MM.1S (cell line): Measurements from ENCODE around the gene TBC1D21.

Experiments used
- DNase-seq: peaks from one replicate; pipeline ENCODE4 v3.0.0-alpha.2; 2015
- H2AFZ ChIP-seq: fragments of 300-600 bp; sonication (generic); 2 replicates; pipeline ENCODE4 v1.6.0; 2016; ENCODE audit warnings: antibody characterized with exemption, low read length
- H3F3A ChIP-seq: fragments of 300-600 bp; sonication (generic); 2 replicates; pipeline ENCODE4 v1.6.1; 2016; ENCODE audit warnings: mild to moderate bottlenecking, antibody characterized with exemption, low read length, moderate library complexity, mixed read lengths; ENCODE audit not compliant: insufficient read depth
- H3K27ac ChIP-seq: fragments of 300-600 bp; sonication (generic); 2 replicates; pipeline ENCODE4 v1.5.1; 2016; ENCODE audit warnings: mild to moderate bottlenecking, low read length
- H3K27me3 ChIP-seq: fragments of 300-600 bp; sonication (generic); replicated peaks from 2 replicates; pipeline ENCODE4 v1.6.0; 2016; ENCODE audit warnings: low read length; ENCODE audit not compliant: insufficient read depth
- H3K36me3 ChIP-seq: fragments of 300-600 bp; sonication (generic); replicated peaks from 2 replicates; pipeline ENCODE4 v1.6.1; 2016; ENCODE audit warnings: mild to moderate bottlenecking, low read length, mixed read lengths; ENCODE audit not compliant: insufficient read depth
- H3K4me1 ChIP-seq: fragments of 300-600 bp; sonication (generic); 2 replicates; pipeline ENCODE4 v1.6.1; 2016; ENCODE audit warnings: low read length, mixed read lengths
- H3K4me2 ChIP-seq: fragments of 300-600 bp; sonication (generic); 2 replicates; pipeline ENCODE4 v1.6.0; 2016; ENCODE audit warnings: low read depth, low read length
- H3K4me3 ChIP-seq: fragments of 300-600 bp; sonication (generic); 2 replicates; pipeline ENCODE4 v1.5.1; 2016; ENCODE audit warnings: low read length, mixed read lengths
- H3K79me2 ChIP-seq: fragments of 300-600 bp; sonication (generic); 2 replicates; pipeline ENCODE4 v1.6.1; 2016; ENCODE audit warnings: mixed run types, low read length, mixed read lengths
- H3K9ac ChIP-seq: fragments of 300-600 bp; sonication (generic); 2 replicates; pipeline ENCODE4 v1.6.1; 2016; ENCODE audit warnings: low read length, mixed read lengths
- H3K9me2 ChIP-seq: fragments of 300-600 bp; sonication (generic); replicated peaks from 2 replicates; pipeline ENCODE4 v1.6.1; 2016; ENCODE audit warnings: mild to moderate bottlenecking, low read length, mixed read lengths; ENCODE audit not compliant: insufficient read depth
- H3K9me3 ChIP-seq: fragments of 300-600 bp; sonication (generic); replicated peaks from 2 replicates; pipeline ENCODE4 v1.6.1; 2016; ENCODE audit warnings: mild to moderate bottlenecking, low read length, mixed read lengths; ENCODE audit not compliant: insufficient read depth
- H4K20me1 ChIP-seq: fragments of 300-600 bp; sonication (generic); 2 replicates; pipeline ENCODE4 v1.6.1; 2016; ENCODE audit warnings: mild to moderate bottlenecking, low read length, moderate library complexity, mixed read lengths; ENCODE audit not compliant: insufficient read depth
- CTCF ChIP-seq: fragments of 300-600 bp; sonication (generic); IDR thresholded peaks from 2 replicates; pipeline ENCODE4 v1.5.1; 2016; ENCODE audit warnings: antibody characterized with exemption, low read length, mixed read lengths
- EZH2 ChIP-seq: fragments of 300-600 bp; sonication (generic); optimal IDR thresholded peaks from 2 replicates; pipeline ENCODE3; 2017; ENCODE audit warnings: low read depth, mild to moderate bottlenecking, antibody characterized with exemption, low read length, mixed read lengths
- EZH2phosphoT487 ChIP-seq: fragments of 300-600 bp; sonication (generic); IDR thresholded peaks from 2 replicates; pipeline ENCODE4 v1.6.1; 2018; ENCODE audit warnings: antibody characterized with exemption, low read length

The TBC1D21 gene

GRCh38 chr15:73921254-73921925, 48.0 kb downstream of the TBC1D21 start:
- Histone ChIP-seq H3K27ac (no peak overlapping the region), H4K20me1 (no peaks in the 10 kb centered on the region), H3K9ac (no peak overlapping the region), H3K27me3 (peaks cover 23% of the 10 kb centered on the region), H3K9me3 (no peaks in the 10 kb centered on the region), H3K79me2 (no peaks in the 10 kb centered on the region), H3K36me3 (no peaks in the 10 kb centered on the region), H2AFZ (no peak overlapping the region), H3K4me3 (no peak overlapping the region), H3K4me1 (no peaks in the 10 kb centered on the region), H3K4me2 (no peak overlapping the region), H3K9me2 (no peaks in the 10 kb centered on the region), H3F3A (no peaks in the 10 kb centered on the region)
- no peak for DNase-seq
- TF ChIP-seq EZH2, result no peak
- no peak for TF ChIP-seq CTCF
- no peak for TF ChIP-seq EZH2phosphoT487

- no peak for DNase-seq
- no peaks in the 10 kb centered on the region for H3K79me2 ChIP-seq
- H3K4me1 ChIP-seq, result no peaks in the 10 kb centered on the region
- no peaks in the 10 kb centered on the region for H3K36me3 ChIP-seq
- H4K20me1 ChIP-seq, result no peaks in the 10 kb centered on the region
- peaks cover 27% of the 10 kb centered on the region for H3K27me3 ChIP-seq
- no peak overlapping the region for H2AFZ ChIP-seq
- no peak overlapping the region for H3K4me3 ChIP-seq
- no peak overlapping the region for H3K4me2 ChIP-seq
- TF ChIP-seq EZH2phosphoT487 (no peak), CTCF (no peak), EZH2 (no peak)
- H3K9ac ChIP-seq, result no peak overlapping the region
- no peaks in the 10 kb centered on the region for H3K9me3 ChIP-seq
- no peaks in the 10 kb centered on the region for H3K9me2 ChIP-seq
- H3K27ac ChIP-seq, result no peak overlapping the region
- no peaks in the 10 kb centered on the region for H3F3A ChIP-seq
These were observed 49.1 kb downstream of the TBC1D21 start for GRCh38 chr15:73922186-73923151.

DNA sequence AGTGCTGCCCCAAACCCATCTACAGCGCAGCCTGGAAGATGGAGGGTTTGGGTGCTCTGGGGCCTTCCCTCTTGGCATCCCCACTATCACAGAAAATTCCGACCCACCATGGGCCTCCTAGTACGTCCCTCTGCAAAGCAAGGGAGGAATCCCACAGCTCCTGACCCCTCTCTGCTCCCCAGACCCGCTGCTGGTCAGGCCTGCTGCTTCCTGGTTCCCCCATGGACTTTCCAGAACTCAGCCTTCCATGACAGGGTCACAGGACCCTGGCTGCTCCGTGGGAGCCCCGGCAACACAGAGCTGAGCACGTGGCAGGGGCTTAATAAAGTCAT, 49.8 kb downstream of the TBC1D21 start:
- Histone ChIP-seq H3K4me1 (no peaks in the 10 kb centered on the region), H3K27me3 (peaks cover 30% of the 10 kb centered on the region), H3K36me3 (no peaks in the 10 kb centered on the region), H3K27ac (no peak overlapping the region), H3K9me2 (no peaks in the 10 kb centered on the region), H3K4me2 (no peak overlapping the region), H3K9me3 (no peaks in the 10 kb centered on the region), H4K20me1 (no peaks in the 10 kb centered on the region), H3F3A (no peaks in the 10 kb centered on the region), H3K9ac (no peak overlapping the region), H3K4me3 (no peak overlapping the region), H3K79me2 (no peaks in the 10 kb centered on the region), H2AFZ (no peak overlapping the region)
- TF ChIP-seq CTCF (no peak), EZH2phosphoT487 (no peak), EZH2 (no peak)
- no peak for DNase-seq
